GM21737 (cell line): ENCODE data around the gene PTPRD.

Experiments used
- ATAC-seq: cut with Tn5 transposase; IDR thresholded peaks from one replicate; pipeline ENCODE4 v1.9.1; 2021; ENCODE audit warnings: mild to moderate bottlenecking, moderate library complexity; ENCODE audit not compliant: unreplicated experiment

Gene PTPRD

DNA sequence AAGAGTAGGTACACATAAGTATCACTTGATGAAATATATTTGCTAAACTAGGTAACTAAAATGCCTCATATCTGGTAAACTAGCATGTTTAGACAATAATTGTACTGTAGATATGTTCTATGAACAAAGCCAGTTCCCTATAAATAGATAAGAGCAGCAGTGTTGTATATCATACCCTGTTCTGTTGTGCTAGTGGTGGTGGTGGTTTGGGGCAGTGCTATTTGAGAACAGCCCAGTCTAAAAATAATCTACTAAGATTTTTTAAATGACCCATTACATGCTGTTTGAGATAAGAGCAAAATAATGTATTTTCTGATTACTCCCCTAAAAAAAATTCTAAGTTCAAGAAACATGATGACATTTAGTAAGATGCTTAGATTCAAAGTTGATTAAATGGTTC lies 1984.0 kb downstream of the PTPRD start:
- ATAC-seq = no peak

DNA sequence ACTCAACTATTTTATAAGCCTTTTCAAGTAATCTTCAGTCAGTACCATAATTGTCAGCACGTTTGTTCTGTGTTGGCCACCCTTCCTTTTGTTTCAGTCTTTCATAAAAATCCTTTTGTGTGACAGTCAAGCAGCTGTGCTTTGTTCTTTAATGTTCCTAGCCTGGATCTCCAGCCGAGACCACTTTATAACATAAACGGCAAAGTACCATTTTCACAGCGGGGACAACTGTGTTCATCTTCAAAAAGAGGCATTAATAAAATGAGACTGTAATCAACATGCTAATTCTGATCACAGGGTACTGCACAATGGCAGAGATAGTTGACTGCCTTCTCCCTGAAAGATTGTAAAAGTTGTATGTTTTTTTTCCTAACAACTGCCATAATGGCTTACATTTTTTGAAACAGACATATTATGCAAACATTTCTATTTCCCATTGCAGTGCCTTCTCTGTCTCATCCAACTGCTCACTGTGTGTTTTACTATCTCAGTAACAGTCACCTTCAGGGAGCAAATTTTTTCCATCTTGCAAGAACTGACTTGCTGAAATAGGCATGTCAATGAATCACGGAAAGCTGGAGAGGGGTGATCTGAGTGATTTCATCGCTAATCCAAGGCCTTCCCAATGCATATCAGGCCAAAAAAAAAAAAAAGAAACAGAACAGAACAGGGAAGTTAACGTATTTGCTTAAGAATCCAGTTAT lies 1984.7 kb downstream of the PTPRD start:
- ATAC-seq = no peak

GRCh38 chr9:8622871-8623270 lies 1989.9 kb downstream of the PTPRD start:
- ATAC-seq = no peak

DNA sequence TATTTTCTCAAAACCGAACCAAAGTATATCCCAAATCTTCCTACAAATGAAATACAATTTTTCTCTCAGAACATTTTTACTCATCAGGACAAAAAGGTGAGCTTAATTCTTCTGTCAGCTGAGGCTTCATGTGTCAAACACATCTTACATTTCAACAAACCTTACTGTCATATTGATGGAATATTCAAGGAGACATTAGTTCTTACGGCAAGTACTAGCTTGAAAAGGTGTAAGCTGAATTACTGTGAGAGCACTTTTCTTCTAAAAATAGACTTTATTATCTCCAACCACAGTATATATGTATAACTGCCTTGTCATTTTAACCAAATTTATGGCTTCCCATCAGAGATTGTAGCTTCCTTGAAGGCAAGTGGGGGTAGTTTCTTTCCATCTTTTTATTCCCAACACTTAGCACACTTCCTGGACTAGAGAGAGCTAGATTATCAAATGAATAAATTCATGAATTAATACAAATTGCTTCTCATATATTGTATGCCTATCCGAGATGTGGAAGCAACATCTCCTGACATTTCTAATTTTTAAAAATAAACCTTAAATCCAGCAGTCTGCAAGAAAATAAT lies 1990.5 kb downstream of the PTPRD start:
- ATAC-seq = no peak

GRCh38 chr9:8621416-8621815 lies 1991.4 kb downstream of the PTPRD start:
- no peak for ATAC-seq

DNA sequence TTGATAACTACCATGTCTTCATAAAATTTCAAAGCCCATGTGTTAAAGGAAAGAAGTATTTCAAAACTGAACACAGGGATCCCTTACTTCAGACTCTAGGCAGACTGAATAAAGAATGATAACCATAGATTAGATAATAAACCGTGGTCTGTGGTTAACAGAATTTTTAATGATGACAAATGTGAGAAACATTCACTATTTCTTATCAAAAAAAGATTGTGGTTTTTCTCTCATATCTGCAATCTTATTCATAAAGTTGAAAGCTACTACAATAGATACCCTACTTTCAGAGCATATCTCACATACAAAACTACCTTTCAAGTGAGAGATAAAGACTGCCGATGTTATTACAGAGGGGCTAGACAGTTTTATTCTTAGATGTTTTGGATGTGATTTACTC lies 1996.4 kb downstream of the PTPRD start:
- ATAC-seq = no peak

- ATAC-seq = no peak
Observed at GRCh38 chr9:8614926-8615440, 1997.8 kb downstream of the PTPRD start.

- ATAC-seq = no peak
Observed at GRCh38 chr9:8613346-8613825, 1999.4 kb downstream of the PTPRD start.

GRCh38 chr9:8611153-8611552 lies 2001.6 kb downstream of the PTPRD start:
- ATAC-seq = no peak

- no peak for ATAC-seq
Observed at GRCh38 chr9:8610256-8610655, 2002.5 kb downstream of the PTPRD start.

- no peak for ATAC-seq
Observed at GRCh38 chr9:8605096-8605495, 2007.7 kb downstream of the PTPRD start.

- ATAC-seq = no peak
Observed at GRCh38 chr9:8604201-8604600, 2008.6 kb downstream of the PTPRD start.

GRCh38 chr9:8600914-8601680 lies 2011.7 kb downstream of the PTPRD start:
- ATAC-seq = no peak

GRCh38 chr9:8599937-8600336 lies 2012.9 kb downstream of the PTPRD start:
- ATAC-seq = no peak

DNA sequence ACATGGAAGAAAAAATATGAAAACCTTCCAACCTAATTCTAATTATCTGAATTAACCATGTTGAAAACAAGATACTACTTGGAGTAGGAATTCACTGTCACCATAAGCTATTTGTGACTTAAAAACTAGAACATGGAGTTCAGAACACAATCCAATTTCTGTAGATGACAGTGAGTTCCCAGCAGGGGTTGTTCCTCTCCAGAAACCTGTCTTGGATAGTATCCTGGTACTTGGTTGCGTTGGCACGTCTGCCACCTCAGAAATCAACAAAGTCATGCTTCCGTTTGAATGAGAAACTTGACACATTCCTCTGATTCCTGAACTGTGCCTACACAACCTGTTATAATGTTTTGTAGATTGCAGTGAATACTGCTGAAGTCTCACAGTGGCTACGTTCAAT lies 2023.3 kb downstream of the PTPRD start:
- ATAC-seq = no peak

DNA sequence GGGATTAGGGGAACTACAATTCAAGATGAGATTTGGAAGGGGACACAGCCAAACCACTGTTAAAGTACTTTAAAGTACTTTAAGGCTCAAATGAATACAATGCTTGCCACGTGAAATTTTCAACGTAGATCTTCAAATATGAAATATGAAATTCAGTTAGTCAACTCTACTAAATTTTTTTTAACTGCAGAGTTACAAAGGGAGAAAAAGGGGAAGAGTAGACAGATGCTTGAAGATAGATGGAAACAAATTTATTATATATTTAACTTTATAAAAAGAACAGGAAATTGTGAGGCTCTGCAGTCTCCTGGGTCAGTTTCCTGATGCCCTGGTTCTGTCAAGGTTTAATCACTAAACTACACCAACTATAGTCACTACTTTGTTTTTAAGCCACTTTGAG lies 2027.8 kb downstream of the PTPRD start:
- no peak for ATAC-seq

GRCh38 chr9:8579661-8580060 lies 2033.1 kb downstream of the PTPRD start:
- no peak for ATAC-seq

DNA sequence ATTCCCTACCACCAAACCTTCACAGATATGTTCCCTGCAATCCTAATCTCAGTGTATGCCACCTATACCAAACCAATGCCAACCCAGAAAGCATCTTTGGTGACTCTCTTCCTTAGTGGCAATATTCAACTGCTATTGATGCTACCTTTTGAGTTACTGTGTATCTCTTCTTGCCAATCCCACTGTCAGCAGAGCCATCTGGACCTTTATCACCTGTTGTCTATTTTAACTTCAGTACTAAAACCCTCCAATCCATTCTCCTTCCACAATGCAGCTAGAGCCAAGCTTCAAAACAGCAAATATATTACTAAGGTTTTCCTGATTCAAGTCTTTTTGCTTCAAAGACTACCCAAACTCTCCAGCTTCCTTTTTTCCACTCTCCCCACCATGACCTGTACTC lies 2036.1 kb downstream of the PTPRD start:
- ATAC-seq = no peak

- no peak for ATAC-seq
Observed at GRCh38 chr9:8574846-8575245, 2038.0 kb downstream of the PTPRD start.

DNA sequence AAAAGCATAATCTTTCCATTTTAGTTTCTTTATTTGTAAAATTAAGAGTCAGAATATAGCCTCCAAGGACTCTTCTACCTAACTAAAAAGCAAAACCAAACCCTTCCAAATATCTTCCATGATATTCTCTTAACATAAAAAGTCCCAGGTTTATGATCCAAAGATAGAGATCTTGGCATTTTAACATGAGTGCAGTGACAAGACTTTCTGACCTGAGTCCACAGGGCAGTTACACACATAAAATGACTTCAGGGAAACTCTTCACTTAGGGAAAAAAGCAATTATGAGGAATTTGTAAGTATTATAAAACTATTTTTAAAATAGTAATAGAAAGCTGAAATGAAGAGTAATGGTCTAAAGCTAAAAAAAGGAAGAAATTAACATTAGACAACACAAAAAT lies 2040.6 kb downstream of the PTPRD start:
- no peak for ATAC-seq

DNA sequence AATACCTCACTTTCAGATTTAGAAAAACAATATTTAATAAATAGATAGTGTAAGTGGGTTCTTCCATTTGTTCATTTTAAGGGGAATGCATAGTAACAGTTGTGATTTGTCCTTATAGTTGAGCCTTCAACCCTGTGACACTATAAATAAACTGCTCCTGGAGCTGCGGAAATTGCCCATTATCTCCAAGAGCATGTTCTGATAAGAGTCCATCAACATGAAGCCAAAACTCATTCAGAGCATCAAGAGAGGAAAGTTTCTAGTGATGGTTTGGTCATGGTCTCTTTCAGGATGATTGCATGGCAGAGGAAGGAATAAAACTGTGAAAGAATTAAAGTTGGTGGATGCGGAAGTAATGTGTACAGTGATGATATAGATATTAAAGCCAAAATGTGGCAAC lies 2041.2 kb downstream of the PTPRD start:
- ATAC-seq = no peak

- ATAC-seq = no peak
Observed at GRCh38 chr9:8570776-8571175, 2042.0 kb downstream of the PTPRD start.
